T-helper 9 cell (primary cell): ENCODE results near the gene FOXI1.

Experiments used
- DNase-seq: peaks from one replicate; pipeline ENCODE4 v3.0.0-alpha.2; 2020

Gene FOXI1

DNA sequence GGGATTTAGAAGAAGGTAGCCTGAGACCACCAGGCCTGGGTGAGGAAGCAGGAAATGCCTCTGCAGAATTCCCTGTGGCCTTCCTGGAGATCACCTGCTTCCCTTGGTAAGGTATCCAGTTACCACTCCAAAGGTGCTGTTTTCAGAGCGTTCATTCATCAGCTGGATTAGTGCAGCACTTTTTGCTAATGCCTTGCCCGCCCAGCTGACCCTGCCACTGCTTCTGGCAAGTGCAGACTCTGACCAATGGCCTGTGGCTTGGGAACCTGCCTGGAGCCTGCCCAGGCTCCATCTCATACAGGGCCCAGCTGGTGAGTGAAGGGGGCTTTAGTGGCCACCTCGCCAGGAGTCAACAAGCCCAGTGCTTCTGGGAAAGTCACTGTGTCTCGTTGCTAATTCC is 48.6 kb downstream of the FOXI1 start:
- DNase-seq = no peak

DNA sequence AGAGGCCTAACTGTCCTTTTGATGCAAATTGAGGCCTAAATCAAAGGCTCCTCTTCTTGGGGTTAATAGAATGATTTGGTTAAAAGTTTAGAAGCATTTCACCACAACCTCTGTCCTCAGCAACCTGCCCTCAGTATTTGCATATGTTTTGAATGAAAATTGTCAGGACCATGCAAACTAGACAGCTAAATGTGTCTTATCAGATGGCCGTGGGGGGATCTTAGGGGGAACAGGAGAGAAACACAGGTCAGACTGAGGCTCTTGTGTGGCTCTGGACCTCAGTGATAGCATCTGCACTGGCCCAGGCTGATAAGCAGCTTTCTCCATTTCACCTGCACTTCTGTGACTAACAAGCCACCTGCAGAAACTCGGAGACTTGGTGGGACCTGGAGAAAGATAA is 49.0 kb downstream of the FOXI1 start:
- DNase-seq = no peak

DNA sequence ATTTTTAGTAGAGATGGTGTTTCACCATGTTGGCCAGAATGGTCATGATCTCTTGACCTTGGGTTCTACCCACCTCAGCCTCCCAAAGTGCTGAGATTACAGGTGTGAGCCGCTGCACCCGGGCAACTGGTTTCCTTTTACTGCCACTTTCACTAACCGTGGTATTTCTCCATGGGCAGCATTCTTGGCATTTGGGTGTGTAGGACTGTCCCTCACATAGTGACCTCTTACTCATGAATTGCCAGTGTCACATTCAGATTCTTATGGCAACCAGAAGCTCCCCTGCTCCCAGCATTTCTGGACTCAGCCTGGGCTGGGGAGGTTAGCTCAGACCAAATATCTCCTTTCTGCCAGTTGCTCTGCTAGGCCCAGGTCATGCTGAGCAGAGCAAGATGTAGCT is 50.1 kb downstream of the FOXI1 start:
- DNase-seq = no peak

GRCh38 chr5:170159101-170159698 is 53.5 kb downstream of the FOXI1 start:
- no peak for DNase-seq
